Measurements from ENCODE around the gene RPRD1B.
"Not testable (repeated sequence)": the region's sequence is repeated elsewhere in the genome, so short reads cannot be mapped to it uniquely, and the experiment has no call there.

Gene RPRD1B

GRCh38 chr20:38001173-38001875 is 32.2 kb upstream of the RPRD1B start:
- peak in 2 of 3 donors; percentile 4 to 12 for DNase-seq (ENCODE audit: low read depth in 2 of 3, low spot score in 1 of 3)

DNA sequence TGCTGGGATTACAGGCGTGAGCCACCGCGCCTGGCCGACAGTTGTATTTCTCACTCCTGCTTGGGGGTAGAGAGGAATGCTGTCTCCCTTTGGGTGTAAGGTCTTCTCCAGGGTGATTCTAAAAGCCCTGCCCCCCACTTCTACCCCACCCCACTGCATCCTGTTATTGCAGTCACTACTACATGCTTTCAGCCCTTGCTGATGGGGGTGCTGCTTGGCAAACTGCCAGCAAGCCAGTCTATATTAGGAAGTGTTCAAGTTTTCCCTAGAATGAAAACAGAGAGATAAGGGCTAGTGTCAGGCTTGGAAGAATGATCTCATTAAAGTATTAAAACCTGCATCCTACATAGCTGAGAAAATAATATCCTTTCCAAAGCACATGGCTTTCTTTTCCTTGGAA is 31.6 kb upstream of the RPRD1B start:
- no peak for DNase-seq (ENCODE audit: low read depth in 2 of 3, low spot score in 1 of 3)

- DNase-seq (ENCODE audit: low read depth in 2 of 3, low spot score in 1 of 3), result no peak
Measured at GRCh38 chr20:38002422-38002821, 31.1 kb upstream of the RPRD1B start.

DNA sequence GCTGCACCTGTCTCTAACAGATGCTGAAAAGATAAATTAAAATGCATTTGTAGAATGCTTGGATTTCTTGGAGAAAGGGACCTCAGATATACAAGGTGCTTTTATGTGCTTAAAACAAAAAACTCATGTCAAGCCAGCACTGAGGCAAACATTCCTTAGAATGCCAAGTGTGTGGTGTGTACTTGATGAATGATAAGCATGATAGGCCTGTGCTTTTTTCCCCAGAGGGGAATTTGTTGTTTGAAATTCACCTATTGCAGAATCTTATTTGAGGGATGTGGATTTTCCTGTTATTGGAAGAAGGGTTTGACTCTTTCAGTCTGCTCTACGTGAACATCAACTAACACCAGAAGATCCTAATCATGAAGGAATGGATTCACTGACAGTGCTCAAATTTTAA is 29.1 kb upstream of the RPRD1B start:
- no peak for DNase-seq (ENCODE audit: low read depth in 2 of 3, low spot score in 1 of 3)

DNA sequence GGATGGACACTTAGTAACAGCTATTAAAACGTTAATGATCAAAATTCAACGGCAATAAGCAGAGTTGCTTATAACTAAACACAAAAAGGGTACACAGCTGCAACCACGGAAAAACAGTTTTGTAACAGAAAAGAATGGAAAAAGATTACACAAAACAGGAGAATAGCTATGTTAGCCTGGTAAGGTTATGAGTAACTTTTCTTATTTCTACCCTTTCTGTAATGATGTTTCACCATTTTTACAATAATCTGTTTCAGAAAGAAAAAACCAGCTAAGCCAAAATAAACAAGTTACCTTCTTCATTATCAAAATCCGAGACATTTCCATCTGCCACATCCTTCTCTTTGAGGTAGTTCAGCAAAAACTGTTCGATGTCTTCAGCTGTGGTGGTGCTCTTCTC is 27.6 kb upstream of the RPRD1B start:
- no peak for DNase-seq (ENCODE audit: low read depth in 2 of 3, low spot score in 1 of 3)

- DNase-seq (ENCODE audit: low read depth in 2 of 3, low spot score in 1 of 3), result no peak
Measured at GRCh38 chr20:38007526-38007925, 26.0 kb upstream of the RPRD1B start.

GRCh38 chr20:38008233-38008944 is 25.2 kb upstream of the RPRD1B start:
- DNase-seq (ENCODE audit: low read depth in 2 of 3, low spot score in 1 of 3), result no peak

GRCh38 chr20:38009416-38009815 is 24.1 kb upstream of the RPRD1B start:
- DNase-seq (ENCODE audit: low read depth in 2 of 3, low spot score in 1 of 3), result not testable (repeated sequence)

GRCh38 chr20:38011696-38012095 is 21.9 kb upstream of the RPRD1B start:
- DNase-seq (ENCODE audit: low read depth in 2 of 3, low spot score in 1 of 3), result no peak

DNA sequence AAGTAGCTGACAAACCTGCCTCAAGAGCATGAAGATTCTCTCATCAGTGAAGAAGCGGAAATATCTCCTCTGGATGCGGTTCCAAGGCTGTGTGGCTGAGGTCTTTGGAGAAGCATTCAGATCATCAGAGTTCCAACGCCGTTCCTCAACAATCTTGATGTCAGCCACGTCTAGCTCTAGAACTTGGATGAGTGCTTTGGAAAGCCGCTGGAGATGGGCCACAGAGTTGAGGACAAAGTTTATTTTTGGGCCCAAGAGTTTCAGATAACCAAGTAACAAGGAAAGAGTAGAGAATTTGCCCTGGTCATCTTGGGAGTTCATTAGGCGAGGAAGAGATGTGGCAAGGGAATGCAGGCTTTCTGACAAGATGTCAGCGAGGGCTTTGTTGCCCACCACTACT is 21.2 kb upstream of the RPRD1B start:
- no peak for DNase-seq (ENCODE audit: low read depth in 2 of 3, low spot score in 1 of 3)

GRCh38 chr20:38013887-38014286 is 19.7 kb upstream of the RPRD1B start:
- no peak for DNase-seq (ENCODE audit: low read depth in 2 of 3, low spot score in 1 of 3)

- no peak for DNase-seq (ENCODE audit: low read depth in 2 of 3, low spot score in 1 of 3)
Measured at GRCh38 chr20:38017959-38018358, 15.6 kb upstream of the RPRD1B start.

GRCh38 chr20:38018385-38018784 is 15.2 kb upstream of the RPRD1B start:
- no peak for DNase-seq (ENCODE audit: low read depth in 2 of 3, low spot score in 1 of 3)

DNA sequence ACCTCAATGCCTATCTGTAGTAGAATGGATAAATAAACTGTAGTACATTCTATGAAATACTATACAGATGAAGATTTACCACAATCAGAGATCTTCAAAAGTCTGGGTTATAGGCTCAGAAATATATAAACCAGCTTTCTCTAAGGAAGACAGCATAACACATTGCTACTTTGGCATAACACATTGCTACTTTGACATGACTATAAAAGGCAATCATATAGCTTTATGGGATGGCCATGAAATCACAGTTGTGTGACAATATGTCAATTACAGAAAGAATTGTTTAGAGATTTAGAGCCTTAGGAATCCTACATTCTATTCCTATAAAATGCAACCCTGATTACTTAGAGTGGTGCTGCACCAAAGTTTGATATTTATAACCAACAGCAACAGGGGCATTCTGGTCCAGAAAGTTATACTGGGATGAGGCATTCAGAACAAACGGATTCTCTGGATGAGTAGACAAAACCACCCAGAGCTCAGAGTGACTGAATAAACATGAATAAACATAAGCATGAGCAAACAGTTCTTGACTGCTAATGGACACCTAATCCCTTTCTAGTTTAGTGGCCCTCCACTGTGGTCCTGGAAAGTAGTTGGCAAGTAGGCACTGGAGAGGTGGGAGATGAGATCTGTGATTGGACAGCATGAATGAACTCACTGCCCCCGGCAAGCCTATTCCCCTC is 12.3 kb upstream of the RPRD1B start:
- DNase-seq (ENCODE audit: low read depth in 2 of 3, low spot score in 1 of 3), result no peak

DNA sequence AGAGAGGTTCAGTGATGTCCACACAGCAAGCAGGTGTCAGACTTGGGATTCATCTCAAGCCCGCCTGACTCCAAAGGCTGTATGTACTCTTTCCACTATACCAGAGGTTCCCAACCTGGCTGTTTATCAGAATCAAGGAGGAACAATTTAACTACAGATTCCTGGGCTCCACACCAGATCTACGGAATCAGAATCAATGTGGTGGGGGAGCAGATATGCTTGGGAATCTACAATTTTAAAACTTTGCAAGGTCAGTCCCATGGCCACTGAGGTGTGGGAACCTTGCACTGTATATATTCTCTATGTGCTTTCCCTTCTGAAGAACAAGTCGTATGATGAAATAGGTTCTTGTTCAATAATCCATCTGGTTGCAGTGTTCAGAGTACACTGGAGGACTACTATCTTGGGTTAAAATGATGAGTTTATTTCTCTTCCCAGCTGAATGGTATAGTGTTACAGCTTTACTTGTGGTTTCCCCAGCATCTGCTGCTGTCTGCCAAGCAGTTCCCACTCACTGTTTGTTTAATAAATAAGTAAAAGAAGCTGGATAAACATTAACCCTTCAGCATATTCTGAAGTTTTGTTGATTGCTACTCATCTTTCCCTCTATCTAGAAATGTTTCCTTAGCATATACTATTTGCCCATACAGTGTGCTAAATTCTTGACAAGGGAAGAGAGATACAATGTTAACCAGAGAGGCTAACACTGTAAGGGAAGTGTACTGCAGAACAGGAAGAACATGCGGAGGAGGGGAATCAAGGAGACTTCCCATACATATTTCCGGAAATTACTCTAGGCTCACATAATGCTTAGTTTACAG is 10.2 kb upstream of the RPRD1B start:
- no peak for DNase-seq (ENCODE audit: low read depth in 2 of 3, low spot score in 1 of 3)

- no peak for DNase-seq (ENCODE audit: low read depth in 2 of 3, low spot score in 1 of 3)
Measured at GRCh38 chr20:38024496-38024895, 9.1 kb upstream of the RPRD1B start.

GRCh38 chr20:38029453-38029852 is 4.1 kb upstream of the RPRD1B start:
- no peak for DNase-seq (ENCODE audit: low read depth in 2 of 3, low spot score in 1 of 3)

- no peak for DNase-seq (ENCODE audit: low read depth in 2 of 3, low spot score in 1 of 3)
Measured at GRCh38 chr20:38031957-38032356, 1.6 kb upstream of the RPRD1B start.

- peak in 1 of 3 donors; percentile 49 for DNase-seq (ENCODE audit: low read depth in 2 of 3, low spot score in 1 of 3)
Measured at GRCh38 chr20:38032585-38033329, 789 bp upstream of the RPRD1B start.

DNA sequence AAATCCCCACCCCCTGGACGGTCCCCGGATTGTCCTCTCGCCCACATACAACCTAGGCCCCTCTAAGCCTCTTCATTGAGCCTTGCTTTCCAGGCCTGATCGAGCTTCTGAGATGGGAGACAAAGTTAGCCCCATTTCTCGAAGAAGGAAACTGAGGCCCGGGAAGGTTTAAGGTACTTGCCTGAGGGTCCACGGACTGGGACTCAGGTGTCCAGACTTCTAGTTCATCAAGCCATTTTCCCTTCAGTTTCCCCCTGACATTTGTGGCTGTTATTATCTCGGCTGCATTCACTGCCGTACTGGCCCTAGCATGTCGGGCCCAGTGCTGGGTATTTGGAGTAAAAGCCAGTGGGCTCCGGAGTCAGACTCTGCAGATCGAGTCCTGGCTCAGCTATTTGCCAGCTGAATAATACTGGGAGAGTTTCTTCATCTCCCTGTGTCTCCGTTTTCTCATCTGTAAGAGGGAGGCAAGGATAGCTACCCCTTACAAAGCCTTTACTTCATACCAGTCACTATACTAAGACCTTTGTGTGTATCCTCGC is 633 bp downstream of the RPRD1B start:
- no peak for DNase-seq (ENCODE audit: low read depth in 2 of 3, low spot score in 1 of 3)
